Activated CD4-positive, alpha-beta T cell treated with anti-CD3 and anti-CD28 coated beads, Interleukin-2, amount 10 ng/mL, durations not matched to agents 24 days and 14 days (primary cell): ENCODE data around the gene HOXC10. TPM values are rescaled to one million over a fixed set of nuclear protein-coding genes. Genes with fewer than 3 reads are reported as not detected.

Experiments used
- DNase-seq: peaks from one replicate; pipeline ENCODE4 v3.0.0; 2022
- H3K27ac Mint-ChIP-seq: one replicate; pipeline ENCODE4 v1.8.0; 2022; ENCODE audit warnings: mild to moderate bottlenecking, mixed read lengths
- H3K27me3 Mint-ChIP-seq: one replicate; pipeline ENCODE4 v1.8.0; 2022; ENCODE audit warnings: mixed read lengths
- H3K36me3 Mint-ChIP-seq: one replicate; pipeline ENCODE4 v1.8.0; 2022; ENCODE audit warnings: low read depth, mild to moderate bottlenecking, mixed read lengths
- H3K4me1 Mint-ChIP-seq: one replicate; pipeline ENCODE4 v1.8.0; 2021; ENCODE audit warnings: mixed read lengths
- H3K4me3 Mint-ChIP-seq: one replicate; pipeline ENCODE4 v1.8.0; 2022; ENCODE audit warnings: mild to moderate bottlenecking, moderate library complexity, mixed read lengths
- H3K9me3 Mint-ChIP-seq: one replicate; pipeline ENCODE4 v1.8.0; 2021; ENCODE audit warnings: mixed read lengths
- intact Hi-C: fragments of 100-400 bp; cut with micrococcal nuclease; formaldehyde crosslinking; loops from one replicate; pipeline ENCODE4 v1.15.1; 2023
- total RNA-seq: library from RNA; stranded (reverse); gene quantifications from 2 replicates; pipeline ENCODE4 v1.2.3, GENCODE V29; 2022

Gene HOXC10
- total RNA-seq, 1 donor from 2014 or later, result not detected

DNA sequence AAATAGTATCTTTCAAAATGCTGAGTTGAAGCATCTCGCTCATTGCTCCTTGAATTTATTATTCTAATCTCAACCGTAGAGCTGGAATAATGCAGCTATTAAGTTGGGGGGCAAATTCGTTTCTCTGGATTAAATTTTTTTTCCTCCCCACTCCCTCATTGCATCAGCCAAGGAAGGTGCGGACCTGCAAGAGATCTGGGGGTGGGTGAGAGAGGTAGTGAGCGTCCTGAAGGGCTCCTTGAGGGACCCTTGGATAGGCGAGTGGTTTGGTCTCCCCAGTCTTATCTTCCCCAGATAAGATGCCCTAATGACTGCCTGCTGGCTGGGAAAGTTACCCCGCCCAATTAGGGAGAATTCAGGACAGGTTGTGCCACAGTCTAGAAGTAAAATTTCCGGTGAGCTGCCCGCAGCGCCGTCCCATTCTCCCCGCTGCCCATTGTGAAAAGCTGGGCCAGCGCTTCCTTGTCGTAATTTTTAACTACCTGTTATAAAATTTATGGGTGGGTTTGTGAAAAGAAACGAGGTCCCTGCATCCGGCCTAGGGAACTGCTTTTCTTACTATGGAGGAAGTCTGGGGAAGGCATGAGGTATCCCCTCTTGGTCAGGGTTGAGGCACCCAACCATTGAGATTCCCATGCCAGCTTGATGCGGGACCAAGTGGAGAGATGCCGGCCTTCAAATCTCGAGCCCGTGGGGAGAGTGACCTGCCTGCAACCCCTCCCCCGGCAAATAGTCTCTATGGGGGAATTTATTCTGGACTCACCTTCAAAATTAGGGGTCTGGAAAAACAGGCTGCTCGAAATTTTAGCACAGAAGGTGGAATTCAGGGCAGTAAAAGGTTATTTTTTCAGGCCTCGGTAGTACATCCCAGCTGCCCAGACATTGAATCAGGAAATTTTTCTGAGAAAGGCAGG, 30.3 kb downstream of the HOXC10 start:
- peak overlapping the region; percentile 11 for H3K4me3 Mint-ChIP-seq
- intact Hi-C loops, result no loop called here
- no peak overlapping the region for H3K27ac Mint-ChIP-seq

DNA sequence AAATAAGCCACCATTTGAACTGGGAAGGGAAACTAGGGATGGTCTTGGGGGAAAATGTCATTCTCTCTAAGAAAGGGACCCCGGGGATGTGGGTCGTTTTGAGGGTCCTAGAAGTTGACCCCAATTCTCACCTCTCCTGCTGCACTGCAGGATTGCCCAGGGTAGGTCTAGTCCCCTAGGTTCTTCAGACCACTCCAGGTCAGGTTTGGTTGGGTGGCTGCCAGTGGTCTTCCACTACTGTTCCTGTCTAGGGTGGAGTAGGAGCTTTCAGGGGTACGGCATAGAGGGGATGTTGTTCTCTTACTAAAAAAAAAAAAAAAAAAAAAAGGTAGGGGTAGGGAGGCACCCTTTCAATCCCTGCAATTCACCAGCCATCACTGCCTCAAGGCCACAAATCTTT, 31.1 kb downstream of the HOXC10 start:
- Mint-ChIP-seq H3K9me3 (no peaks in the 10 kb centered on the region), H3K4me3 (no peak overlapping the region), H3K27ac (no peak overlapping the region), H3K4me1 (peaks cover 21% of the 10 kb centered on the region), H3K27me3 (peaks cover 79% of the 10 kb centered on the region), H3K36me3 (peaks cover 2% of the 10 kb centered on the region)
- no peak for DNase-seq
- intact Hi-C loops, result no loop called here

More for the DNA sequence above, 30.3 kb downstream of the HOXC10 start:
- peaks cover 22% of the 10 kb centered on the region for H3K4me1 Mint-ChIP-seq
- H3K27me3 Mint-ChIP-seq, result peaks cover 79% of the 10 kb centered on the region
- peaks cover 2% of the 10 kb centered on the region for H3K36me3 Mint-ChIP-seq
- no peaks in the 10 kb centered on the region for H3K9me3 Mint-ChIP-seq
- DNase-seq, result no peak

DNA sequence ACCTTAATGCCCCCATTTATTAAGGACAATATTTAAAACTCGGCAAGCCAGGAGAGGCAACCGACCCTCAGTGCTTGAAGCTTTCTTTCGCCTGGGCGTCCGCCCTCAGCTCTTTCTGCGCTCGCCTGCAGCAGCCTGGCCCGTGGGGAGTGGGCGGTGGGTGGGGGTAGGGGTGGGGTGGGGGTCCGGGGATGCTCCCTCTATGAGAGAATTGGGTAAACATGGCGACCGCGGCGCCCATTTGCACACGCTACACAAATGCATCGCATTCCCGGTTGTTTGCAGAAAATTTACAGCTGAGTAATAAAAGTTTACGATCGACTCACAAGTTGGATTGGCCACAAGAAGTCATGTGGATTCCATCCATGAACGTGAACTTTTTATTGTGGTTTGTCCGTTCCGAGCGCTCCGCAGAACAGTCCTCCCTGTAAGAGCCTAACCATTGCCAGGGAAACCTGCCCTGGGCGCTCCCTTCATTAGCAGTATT, 31.6 kb downstream of the HOXC10 start:
- Mint-ChIP-seq H3K4me1 (peaks cover 18% of the 10 kb centered on the region), H3K36me3 (peaks cover 2% of the 10 kb centered on the region), H3K9me3 (no peaks in the 10 kb centered on the region), H3K4me3 (no peak overlapping the region), H3K27ac (no peak overlapping the region), H3K27me3 (peaks cover 79% of the 10 kb centered on the region)
- intact Hi-C loops, result no loop called here
- no peak for DNase-seq

DNA sequence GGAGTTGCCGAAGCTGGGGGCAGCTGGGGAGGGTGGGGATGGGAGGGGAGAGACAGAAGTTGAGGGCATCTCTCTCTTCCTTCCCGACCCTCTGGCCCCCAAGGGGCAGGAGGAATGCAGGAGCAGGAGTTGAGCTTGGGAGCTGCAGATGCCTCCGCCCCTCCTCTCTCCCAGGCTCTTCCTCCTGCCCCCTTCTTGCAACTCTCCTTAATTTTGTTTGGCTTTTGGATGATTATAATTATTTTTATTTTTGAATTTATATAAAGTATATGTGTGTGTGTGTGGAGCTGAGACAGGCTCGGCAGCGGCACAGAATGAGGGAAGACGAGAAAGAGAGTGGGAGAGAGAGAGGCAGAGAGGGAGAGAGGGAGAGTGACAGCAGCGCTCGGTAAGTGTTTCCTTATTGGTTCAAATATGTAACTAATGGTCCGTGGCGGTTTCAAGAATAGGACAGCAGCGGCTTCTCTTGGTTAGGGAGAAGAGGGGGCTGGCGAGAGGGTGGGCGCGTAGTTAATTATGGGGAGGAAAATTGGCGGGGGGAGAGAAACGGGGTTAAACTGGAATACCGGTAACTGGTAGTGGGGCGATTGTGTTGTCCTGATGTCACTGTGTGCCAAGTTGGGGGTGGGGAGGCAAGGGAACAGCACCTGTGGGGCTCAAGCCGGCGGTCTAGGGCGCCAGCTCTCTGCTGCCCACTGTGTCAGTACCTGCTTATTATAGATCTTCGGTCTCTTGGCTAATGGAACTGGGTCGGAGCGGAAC, 32.3 kb downstream of the HOXC10 start:
- DNase-seq, result no peak
- Mint-ChIP-seq H3K36me3 (peaks cover 2% of the 10 kb centered on the region), H3K4me3 (peak overlapping the region; percentile 86), H3K27me3 (peaks cover 79% of the 10 kb centered on the region), H3K27ac (peak overlapping the region; percentile 37), H3K9me3 (no peaks in the 10 kb centered on the region), H3K4me1 (peaks cover 17% of the 10 kb centered on the region)
- intact Hi-C loops, result loop anchor here (1.0 kb wide), 1 partner anchor 11 kb away; no protein-coding TSS in a partner anchor

DNA sequence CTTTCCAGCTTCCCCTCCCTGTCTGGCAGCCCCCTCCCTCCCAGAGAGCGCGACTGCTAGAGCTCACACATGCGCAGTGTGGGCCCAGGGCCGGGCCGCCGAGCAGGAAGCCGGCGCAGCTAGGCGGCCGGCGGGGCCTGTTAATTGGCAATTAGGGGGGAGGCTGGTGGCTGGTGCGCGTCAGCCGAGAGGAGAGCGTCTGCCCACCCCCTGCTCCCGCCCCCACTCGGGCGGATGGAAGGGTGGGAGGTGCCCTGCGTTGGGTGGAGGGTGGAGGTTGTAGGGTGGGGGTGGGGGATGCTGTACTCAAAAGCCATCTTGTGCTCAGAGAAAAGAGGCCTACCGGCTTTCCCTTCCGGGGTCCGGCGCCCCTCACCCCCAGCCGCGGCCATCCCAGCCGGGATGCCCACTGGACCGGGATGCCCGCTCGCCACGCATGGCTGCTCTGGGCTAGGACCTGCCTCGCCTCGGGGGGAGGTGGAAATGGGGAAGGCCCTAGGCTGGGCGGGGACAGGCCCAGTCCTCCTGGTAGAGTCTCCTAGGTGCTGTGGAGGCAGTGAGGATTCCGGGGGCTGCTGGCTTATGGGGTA, 33.0 kb downstream of the HOXC10 start:
- intact Hi-C loops, result loop anchor here (1.0 kb wide), 1 partner anchor 12 kb away; no protein-coding TSS in a partner anchor
- peak; percentile 91 for DNase-seq
- Mint-ChIP-seq H3K9me3 (no peaks in the 10 kb centered on the region), H3K27me3 (peaks cover 79% of the 10 kb centered on the region), H3K36me3 (peaks cover 2% of the 10 kb centered on the region), H3K27ac (peak overlapping the region; percentile 37), H3K4me1 (peaks cover 17% of the 10 kb centered on the region), H3K4me3 (peak overlapping the region; percentile 86)

DNA sequence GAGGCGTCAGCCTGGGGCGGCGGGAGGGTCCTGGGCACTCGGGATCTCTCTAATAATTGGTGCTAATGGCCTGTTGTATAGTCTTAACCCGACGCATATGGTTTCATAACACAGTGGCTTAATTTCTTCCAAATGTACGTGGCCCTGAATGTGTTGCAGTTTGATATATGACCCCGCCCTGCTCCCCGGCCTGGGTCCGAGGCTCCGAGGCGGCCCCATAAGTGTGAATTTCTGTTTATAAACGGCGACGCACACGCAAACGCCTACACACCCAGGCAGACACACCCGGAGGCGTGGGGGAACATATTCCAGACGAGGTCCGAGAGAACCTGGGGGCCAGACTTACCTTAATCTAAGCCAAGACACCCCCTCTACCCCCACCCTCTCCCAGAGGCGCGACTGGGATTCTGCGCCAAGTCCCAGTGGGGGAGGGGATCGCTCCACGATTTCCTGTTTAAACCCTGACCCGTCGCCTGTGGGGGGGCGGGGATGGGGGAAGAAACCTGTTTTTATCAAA, 33.6 kb downstream of the HOXC10 start:
- H3K36me3 Mint-ChIP-seq, result peaks cover 2% of the 10 kb centered on the region
- peaks cover 79% of the 10 kb centered on the region for H3K27me3 Mint-ChIP-seq
- no peak for DNase-seq
- H3K27ac Mint-ChIP-seq, result no peak overlapping the region
- peak overlapping the region; percentile 86 for H3K4me3 Mint-ChIP-seq
- intact Hi-C loops, result no loop called here
- H3K4me1 Mint-ChIP-seq, result peaks cover 17% of the 10 kb centered on the region
- H3K9me3 Mint-ChIP-seq, result no peaks in the 10 kb centered on the region

DNA sequence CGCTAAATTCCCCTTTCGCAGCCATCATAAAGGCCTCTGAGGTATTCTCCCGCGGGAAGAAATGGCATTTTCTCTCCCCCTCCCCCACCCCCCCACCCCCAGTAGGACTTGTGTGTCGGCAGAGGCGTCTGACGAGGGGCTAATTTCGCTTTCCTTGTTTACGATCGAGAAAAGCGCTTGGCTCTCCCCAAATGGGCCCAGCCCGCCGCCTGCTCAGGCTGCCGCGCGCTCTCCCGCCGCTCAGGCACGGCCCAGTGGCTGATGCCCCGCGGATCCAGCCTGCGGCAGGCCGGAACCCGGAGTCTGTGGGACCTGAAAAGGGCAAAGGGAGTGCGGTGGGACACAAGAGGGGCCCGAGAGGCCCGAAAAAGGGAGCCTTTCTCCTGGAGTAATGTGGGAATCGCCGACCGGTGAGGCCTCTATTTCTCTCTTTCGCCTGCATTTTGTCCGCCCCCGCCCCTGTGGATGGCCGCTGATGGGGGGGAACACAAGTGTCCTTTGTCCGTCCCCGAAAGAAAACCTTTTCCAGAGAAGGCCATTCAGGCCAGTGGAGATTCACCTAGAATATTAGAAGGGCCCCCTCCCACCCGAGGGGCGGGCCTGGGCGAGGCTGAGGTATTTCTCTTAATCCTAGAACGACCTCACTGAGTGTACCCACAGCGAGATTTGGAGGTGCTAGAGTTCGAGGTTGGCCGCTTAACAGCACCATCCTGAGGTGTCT, 34.3 kb downstream of the HOXC10 start:
- peak overlapping the region; percentile 37 for H3K27ac Mint-ChIP-seq
- no peaks in the 10 kb centered on the region for H3K9me3 Mint-ChIP-seq
- no peak overlapping the region for H3K4me3 Mint-ChIP-seq
- peaks cover 2% of the 10 kb centered on the region for H3K36me3 Mint-ChIP-seq
- no peak for DNase-seq
- intact Hi-C loops, result no loop called here
- peaks cover 17% of the 10 kb centered on the region for H3K4me1 Mint-ChIP-seq
- H3K27me3 Mint-ChIP-seq, result peaks cover 78% of the 10 kb centered on the region

DNA sequence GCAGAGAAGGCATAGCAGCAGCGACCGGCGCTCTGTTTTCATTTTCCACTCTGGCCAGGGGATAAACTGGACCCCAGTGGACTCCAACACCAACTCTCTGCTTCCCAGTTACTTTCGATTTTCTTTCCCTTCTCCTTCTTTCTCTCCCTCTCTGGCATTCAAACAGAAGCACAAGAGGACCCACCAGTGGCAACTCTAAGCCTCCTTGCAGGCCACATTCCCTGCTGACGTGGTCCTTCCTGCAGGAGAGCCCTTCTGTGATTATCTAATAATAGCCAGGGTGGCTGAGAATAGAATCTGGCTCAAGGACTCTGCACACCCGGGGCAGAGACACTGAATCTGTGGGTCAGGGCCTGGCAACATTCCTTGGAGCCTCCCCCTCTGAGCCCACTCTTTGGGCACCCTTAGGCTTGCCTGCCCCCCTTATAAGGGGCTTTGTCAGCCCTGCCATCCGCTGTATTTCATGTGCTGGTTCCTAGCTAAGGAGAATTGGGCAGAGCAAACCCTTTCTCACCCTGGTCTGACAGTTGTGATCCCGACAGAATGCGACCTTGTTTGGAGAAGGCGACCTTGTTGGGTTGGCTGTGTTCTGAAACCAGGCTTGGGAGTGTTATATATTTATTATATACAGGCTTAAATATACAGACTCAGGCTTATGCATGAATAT, 35.1 kb downstream of the HOXC10 start:
- intact Hi-C loops, result no loop called here

DNA sequence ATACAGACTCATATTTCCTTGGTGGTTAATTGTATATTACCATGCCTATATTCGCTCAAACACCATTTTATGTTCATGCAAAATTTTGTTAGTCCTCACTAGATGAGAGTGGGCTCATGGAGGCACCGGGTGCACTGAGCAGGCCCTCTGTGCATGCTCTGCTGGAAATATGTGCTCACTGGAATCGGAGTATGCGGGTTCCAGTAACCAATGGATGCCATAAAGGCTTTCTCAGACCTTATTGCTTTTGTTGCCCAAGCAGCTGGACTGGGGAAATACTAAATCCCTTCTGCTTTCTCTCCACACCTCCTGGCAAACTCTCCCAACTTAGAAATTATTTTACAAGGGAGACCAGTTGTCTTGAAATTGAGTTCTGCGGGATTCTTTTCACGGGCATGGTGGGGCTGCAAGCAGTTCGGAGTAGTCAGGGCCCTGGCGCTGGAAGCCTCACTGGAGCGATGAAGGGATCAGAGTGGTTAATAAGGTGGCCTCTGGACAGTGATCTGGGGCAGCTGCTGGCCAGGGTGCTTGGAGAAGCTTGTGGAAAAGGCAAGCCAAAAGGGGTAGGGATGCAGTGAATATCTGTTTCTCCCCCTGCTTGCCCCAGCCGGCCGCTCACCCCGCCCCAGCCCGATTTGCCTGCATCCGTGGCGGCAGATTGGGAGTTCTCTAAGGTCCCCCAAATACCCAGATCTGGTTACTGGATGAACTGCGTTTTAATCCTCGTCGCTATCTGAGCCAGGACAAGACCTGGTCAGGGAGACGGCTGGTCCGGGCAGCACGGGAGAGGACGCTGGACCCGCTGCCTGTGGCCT, 35.9 kb downstream of the HOXC10 start:
- DNase-seq, result no peak
- Mint-ChIP-seq H3K27me3 (peaks cover 75% of the 10 kb centered on the region), H3K4me1 (peaks cover 13% of the 10 kb centered on the region), H3K36me3 (peaks cover 2% of the 10 kb centered on the region), H3K9me3 (no peaks in the 10 kb centered on the region), H3K27ac (no peak overlapping the region), H3K4me3 (no peak overlapping the region)
- intact Hi-C loops, result no loop called here

More for the DNA sequence above, 35.1 kb downstream of the HOXC10 start:
- Mint-ChIP-seq H3K36me3 (peaks cover 2% of the 10 kb centered on the region), H3K27ac (no peak overlapping the region), H3K4me3 (no peak overlapping the region), H3K27me3 (peaks cover 75% of the 10 kb centered on the region), H3K4me1 (peaks cover 15% of the 10 kb centered on the region), H3K9me3 (no peaks in the 10 kb centered on the region)
- DNase-seq, result no peak

DNA sequence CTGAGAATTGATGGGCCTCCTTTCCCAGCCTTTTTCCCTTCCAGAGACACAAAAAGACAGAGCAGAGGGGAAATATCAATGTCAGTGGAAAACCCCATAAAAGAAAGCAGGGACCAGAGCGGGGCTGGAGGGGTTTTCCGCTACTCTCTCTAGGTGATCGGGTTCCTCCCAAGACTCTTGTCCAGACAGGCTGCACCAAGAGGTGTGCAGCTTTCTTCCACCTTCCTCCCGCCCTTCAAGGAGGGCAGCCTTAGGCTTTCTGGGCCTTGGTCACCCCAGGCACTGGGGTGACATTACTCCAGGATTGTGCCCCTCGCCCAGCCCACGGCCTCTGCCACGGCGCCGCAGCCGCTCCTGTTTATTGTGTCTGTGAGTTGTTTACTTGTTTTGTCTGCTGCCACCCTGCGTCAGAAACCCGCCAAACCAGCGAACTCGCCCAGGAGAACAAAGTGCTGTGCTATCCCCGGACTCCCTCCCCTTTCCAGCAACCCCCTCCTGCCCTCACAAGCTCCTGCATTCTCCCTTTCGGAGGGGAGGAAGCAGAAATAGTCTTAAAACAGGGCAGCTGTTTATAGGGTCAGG, 36.6 kb downstream of the HOXC10 start:
- Mint-ChIP-seq H3K27ac (no peak overlapping the region), H3K27me3 (peaks cover 76% of the 10 kb centered on the region), H3K9me3 (no peaks in the 10 kb centered on the region), H3K4me1 (peaks cover 13% of the 10 kb centered on the region), H3K4me3 (no peak overlapping the region), H3K36me3 (peaks cover 2% of the 10 kb centered on the region)
- intact Hi-C loops, result no loop called here
- no peak for DNase-seq

DNA sequence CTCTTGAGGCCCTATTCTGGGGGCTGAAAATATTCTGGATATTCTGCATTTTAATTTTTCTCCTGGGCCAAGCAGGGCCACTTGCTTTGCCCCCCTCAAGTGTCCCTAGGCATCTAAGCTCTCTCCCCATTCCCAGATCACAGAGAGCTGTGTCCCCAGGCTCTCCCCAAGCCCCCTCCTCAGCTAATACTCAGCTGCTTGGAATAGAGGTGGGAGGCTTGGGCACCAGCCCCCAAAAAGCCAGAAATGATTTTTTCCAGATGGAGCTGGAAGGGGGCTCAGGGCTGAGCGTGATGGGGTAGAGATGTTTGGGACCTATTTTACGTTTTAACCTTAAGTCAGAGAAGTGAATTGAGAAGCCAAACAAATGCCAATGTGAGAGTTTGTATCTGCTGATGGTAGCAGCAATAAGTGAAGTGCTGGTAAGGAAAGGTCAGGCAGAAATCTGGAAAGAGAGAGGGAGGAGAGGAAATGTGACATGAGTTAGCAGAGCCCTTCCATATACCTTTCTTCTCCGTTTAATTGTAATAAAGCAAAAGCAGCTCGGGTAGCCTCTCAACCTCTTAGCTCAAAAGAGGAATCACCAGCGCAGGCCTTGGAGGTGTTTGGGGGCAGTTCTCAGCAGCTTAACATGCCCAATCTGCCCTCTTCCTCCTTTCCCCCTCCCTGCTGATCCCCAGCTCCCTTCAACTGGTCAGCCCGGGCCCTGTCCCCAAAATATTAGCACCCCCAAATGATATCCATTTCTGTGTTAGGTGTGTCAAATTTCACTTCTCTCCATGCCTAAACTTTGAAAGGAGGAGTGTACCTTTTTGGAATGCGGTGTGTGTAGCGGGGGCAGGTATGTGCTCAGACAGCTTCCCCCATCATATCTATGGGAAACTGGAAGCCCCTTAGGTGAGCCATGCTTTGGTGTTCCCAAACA, 38.3 kb downstream of the HOXC10 start:
- Mint-ChIP-seq H3K27me3 (peaks cover 81% of the 10 kb centered on the region), H3K9me3 (no peaks in the 10 kb centered on the region), H3K27ac (no peak overlapping the region), H3K36me3 (no peaks in the 10 kb centered on the region), H3K4me3 (no peak overlapping the region), H3K4me1 (peaks cover 10% of the 10 kb centered on the region)
- DNase-seq, result no peak
- intact Hi-C loops, result no loop called here
